HUDEP-2 (cell line): ENCODE results near the gene LZTS3.
A peak's percentile ranks its signal among the peaks of the same experiment; 100 is the strongest.
"Not testable (repeated sequence)": the region's sequence is repeated elsewhere in the genome, so short reads cannot be mapped to it uniquely, and the experiment has no call there.

Source experiments
- DNase-seq, 76 experiments: peaks; one replicate each; lab custom pipeline; 2025; ENCODE audit not compliant: unreplicated experiment in 76 of 76; lab: John Stamatoyannopoulos, UW

Gene LZTS3

GRCh38 chr20:3150908-3151307, 22.4 kb downstream of the LZTS3 start:
- DNase-seq = no peak

GRCh38 chr20:3146732-3147341, 26.5 kb downstream of the LZTS3 start:
- no peak for DNase-seq

GRCh38 chr20:3141757-3142156, 31.6 kb downstream of the LZTS3 start:
- no peak for DNase-seq

- DNase-seq = no peak
Measured at GRCh38 chr20:3137492-3137891, 35.9 kb downstream of the LZTS3 start.

- no peak for DNase-seq
Measured at GRCh38 chr20:3135507-3136070, 37.8 kb downstream of the LZTS3 start.

- DNase-seq = no peak
Measured at GRCh38 chr20:3134151-3134550, 39.2 kb downstream of the LZTS3 start.

- no peak for DNase-seq
Measured at GRCh38 chr20:3133155-3133554, 40.2 kb downstream of the LZTS3 start.

- no peak for DNase-seq
Measured at GRCh38 chr20:3130051-3130600, 43.2 kb downstream of the LZTS3 start.

GRCh38 chr20:3129094-3129493, 44.3 kb downstream of the LZTS3 start:
- peak in 41 of 76 experiments; percentile 3 to 73 (median 27) for DNase-seq

- no peak for DNase-seq
Measured at GRCh38 chr20:3128275-3128984, 44.9 kb downstream of the LZTS3 start.

- DNase-seq = no peak
Measured at GRCh38 chr20:3126527-3126859, 46.9 kb downstream of the LZTS3 start.

GRCh38 chr20:3125776-3126526, 47.4 kb downstream of the LZTS3 start:
- peak in 2 of 76 experiments; percentile 5 to 10 for DNase-seq

GRCh38 chr20:3124773-3125560, 48.4 kb downstream of the LZTS3 start:
- DNase-seq = not testable (repeated sequence)

- DNase-seq = not testable (repeated sequence)
Measured at GRCh38 chr20:3124163-3124562, 49.2 kb downstream of the LZTS3 start.

- no peak for DNase-seq
Measured at GRCh38 chr20:3123542-3123941, 49.8 kb downstream of the LZTS3 start.

GRCh38 chr20:3121955-3122610, 51.3 kb downstream of the LZTS3 start:
- DNase-seq = no peak

- no peak for DNase-seq
Measured at GRCh38 chr20:3121271-3121911, 52.0 kb downstream of the LZTS3 start.

GRCh38 chr20:3119044-3119443, 54.3 kb downstream of the LZTS3 start:
- DNase-seq = no peak

GRCh38 chr20:3117839-3118379, 55.4 kb downstream of the LZTS3 start:
- peak in 45 of 76 experiments; percentile 3 to 59 (median 29) for DNase-seq
